GM19025 (cell line): ENCODE measurements around the gene DIAPH3.
A peak's percentile ranks its signal among the peaks of the same experiment; 100 is the strongest.

ENCODE experiments used
- ATAC-seq: cut with Tn5 transposase; IDR thresholded peaks from one replicate; pipeline ENCODE4 v1.9.1; 2021; ENCODE audit warnings: mild to moderate bottlenecking, low read depth, moderate library complexity; ENCODE audit not compliant: unreplicated experiment

The DIAPH3 gene

DNA sequence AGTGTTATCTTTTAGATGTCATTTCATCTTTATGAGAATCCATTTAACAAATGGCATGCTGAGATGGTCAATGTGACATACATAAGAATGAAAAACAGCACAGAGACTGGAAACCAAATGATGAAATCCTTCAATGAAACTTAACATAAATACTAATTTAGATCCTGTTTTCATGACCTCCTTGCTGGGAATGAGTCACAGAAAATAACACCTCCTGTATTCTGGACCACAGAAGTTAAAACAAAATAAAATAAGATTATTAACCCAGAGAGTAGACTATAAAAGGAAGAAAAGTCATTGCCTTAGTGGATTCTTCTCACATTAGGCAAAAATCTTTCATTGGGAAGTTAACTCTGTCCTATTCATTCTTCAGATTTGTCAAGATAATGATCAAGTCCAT lies 1.6 kb downstream of the DIAPH3 start:
- ATAC-seq, result no peak

GRCh38 chr13:60158321-60158801 lies 5.4 kb downstream of the DIAPH3 start:
- ATAC-seq, result peak; percentile 57

DNA sequence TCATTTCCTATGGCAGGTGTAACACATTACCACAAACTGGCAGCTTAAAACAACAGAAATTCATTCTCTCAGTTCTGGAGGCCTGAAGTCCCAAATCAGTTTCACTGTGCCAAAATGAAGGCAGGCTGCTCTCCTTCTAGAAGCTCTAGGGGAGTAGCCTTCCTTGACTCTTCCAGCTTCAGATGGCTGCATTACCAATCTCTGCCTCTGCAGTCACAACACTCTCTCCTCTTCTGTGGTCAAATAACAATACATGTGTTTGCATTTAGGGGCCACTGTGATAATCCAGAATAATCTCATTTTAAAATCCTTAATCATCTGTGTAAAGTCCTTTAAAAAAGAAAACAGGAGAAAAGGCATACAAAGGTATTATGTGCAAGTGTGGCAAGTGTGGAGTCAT lies 7.8 kb downstream of the DIAPH3 start:
- ATAC-seq, result no peak

DNA sequence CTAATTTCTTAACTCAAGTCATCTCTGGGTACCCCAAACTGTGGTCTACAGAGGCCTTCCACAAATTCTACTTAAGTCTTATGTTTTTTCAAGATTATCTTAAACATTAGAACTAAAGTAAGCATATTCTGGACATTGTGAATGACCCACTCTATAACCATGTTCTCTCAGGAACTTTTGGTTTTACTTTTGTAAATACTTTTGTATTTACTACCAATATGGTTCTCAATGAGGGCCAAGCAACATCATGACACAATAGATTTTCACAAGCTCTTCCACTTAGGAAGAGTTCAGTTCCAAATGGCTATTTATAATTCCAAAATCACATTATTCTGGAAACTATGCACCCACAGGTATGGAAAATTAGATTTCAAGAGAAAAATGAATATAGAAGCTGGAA lies 10.8 kb downstream of the DIAPH3 start:
- peak; percentile 45 for ATAC-seq

GRCh38 chr13:60152114-60152513 lies 11.6 kb downstream of the DIAPH3 start:
- no peak for ATAC-seq

DNA sequence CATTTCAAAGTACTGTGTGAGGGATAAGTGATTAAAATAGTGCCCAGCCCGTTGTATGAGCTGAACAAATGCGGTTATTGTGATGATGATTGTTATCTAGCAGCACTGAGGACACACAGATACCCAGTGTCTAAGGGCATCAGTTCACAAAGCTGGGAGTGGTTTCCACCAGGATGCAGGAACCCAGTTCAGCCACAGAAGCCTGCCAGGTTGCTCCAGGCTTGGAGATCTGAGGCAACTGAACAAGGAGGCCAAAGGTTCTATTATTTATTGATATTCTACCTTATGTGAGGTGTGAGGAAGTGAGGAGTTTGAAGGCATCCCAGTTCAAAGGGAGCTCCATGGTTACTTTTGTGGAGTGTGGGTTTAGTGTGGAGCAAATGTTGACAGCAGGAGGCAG lies 13.2 kb downstream of the DIAPH3 start:
- no peak for ATAC-seq

DNA sequence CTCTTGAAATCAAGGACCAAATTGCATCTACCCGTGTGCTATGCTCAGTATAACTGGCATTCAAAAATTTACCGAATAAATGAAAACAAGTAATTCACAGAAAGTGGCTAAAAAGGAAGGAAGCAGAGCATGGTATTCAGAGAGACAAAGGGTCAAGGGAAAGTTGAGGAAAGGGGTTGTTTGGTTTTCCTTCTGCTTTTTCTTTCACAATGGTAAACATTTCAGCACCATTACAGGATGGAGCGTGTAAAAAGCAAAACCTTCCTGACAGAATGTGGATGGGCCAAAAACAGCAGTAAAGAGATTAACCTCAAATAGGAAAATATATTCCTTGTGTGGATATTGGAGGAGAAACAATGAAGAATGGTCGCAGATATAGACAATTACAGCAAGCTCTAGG lies 14.8 kb downstream of the DIAPH3 start:
- ATAC-seq, result no peak

DNA sequence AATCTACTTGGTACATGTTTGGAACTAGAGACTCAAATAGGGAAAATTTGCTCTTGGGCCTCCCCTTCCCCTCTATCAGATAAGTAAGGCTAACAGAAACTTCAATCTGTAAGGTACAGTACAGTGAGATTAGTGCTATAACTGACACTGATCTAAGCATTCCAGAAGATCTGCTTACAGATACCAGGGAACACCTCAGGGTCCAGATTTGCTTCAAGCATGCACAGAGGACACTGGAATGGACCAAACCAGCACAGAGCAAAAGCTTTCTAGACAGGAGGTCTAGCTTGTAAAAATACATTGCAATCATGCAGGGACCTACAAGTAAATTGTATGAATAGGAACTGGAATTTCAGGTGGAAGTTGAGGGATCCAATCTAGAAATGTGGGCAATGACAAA lies 16.4 kb downstream of the DIAPH3 start:
- ATAC-seq, result no peak

DNA sequence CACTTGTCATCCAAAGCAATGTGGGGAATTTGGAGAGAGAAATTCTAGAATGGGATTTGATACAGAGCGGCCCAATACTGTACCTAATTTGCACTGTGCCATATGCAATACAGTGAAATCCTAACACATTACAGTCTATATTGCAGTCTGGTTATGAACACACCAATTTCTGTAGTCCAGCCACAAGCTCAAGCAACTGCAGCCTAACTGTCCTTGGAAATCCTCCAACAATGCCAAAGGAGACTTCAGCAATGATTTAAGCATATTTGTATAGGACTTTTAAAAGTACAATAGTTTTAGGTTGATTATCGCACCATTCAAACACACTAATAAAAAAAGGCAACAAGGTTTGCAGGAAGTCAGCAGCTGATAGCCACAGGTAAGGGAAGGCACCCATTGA lies 17.3 kb downstream of the DIAPH3 start:
- no peak for ATAC-seq

DNA sequence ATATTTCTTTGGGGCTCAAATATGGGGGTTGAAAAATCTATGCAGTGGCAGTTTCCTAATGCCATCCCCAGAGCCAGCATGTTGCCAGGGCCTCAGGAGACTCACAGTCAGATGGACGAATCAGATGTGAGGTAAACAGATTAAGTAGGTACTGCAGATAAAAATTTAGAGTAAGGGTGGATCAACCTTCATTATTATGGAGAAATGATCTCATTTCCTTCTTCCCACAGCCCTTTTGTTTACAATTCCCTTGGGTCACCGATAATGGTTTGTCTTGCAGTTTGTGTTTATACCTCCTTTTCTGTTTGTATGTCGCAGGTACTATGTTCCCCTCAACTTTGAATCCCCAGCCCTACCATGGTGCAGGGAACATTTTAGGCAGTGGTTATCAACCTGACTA lies 20.0 kb downstream of the DIAPH3 start:
- no peak for ATAC-seq

DNA sequence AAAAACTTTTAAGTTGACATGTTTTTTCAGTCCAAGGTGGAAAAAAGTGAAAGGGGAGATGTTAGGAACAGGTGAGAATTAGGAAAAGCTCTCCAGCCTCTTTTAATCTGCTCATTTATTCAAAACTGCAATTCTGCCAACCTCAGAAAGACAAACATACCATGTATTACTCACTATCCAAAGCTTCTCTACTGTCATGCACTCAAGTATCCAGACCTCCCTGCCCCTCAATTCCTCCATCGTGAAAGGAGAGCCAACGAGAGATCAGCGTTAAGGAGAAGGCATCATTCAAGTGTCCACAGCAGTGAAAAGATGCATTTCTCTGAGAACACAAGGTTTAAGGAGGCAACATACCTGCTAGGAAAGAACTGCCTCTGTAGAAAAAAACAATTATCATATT lies 24.5 kb downstream of the DIAPH3 start:
- ATAC-seq, result no peak

GRCh38 chr13:60138674-60139073 lies 25.1 kb downstream of the DIAPH3 start:
- ATAC-seq, result no peak

DNA sequence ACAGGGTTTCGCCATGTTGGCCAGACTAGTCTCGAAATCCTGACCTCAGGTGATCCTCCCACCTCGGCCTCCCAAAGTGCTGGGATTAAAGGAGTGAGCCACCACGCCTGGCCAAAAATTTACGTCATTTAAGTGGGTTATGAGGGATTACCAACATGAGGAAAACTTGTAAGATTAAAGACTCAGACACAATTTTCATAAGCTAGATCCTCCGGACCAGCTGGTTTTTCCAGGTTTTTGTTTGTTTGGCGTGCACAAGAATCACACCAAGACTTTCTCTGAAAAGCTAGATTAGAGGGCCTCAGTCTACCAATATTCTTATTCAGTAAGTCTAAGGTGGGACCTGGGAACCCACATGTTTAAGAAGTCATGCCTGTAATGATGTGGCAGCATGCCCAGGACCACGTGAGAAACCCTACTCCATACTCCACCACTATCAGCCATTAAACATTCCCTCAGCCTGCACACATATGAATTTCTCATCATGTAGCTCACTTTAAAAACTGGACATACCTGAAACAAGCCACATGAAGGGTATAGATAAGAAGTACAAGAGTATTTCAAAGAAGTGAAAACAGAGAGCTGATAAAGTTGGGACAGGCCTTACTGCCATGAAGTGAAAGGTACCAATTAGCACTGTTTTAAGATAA lies 25.7 kb downstream of the DIAPH3 start:
- ATAC-seq, result no peak

GRCh38 chr13:60135344-60135743 lies 28.4 kb downstream of the DIAPH3 start:
- ATAC-seq, result no peak

GRCh38 chr13:60134376-60134775 lies 29.4 kb downstream of the DIAPH3 start:
- ATAC-seq, result no peak

GRCh38 chr13:60121337-60121687 lies 42.4 kb downstream of the DIAPH3 start:
- no peak for ATAC-seq

DNA sequence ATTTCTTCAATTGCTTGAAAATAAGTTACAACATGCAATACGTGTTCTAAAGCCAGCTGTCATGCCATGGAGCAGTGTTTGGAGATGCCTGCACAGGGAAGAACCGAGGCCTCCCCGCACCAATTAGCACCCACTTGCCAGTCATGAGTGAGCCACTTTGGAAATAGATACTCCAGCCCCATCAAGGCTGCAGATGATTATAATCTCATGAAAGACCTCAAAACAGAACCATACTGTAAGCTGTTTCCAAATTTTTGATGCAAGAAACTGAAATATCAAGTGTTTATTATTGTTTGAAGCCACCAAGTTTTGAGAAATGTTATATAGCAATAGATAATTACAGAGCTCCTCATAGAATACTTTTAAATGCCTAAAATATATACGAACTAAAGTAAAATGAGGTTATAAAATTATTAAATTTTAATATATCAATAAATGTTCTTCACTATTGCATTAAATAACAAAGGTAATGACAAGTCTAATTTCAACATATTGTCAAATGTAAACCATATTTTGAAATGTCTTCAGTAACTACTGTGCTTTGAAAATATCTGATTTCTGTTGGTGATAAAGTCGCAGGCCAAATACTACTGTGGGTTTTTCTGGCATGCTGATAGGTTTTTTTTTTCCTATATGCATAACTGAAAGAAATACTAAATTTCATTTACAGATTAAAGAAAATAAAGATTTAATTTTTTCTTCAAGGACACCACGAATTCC lies 43.0 kb downstream of the DIAPH3 start:
- ATAC-seq, result no peak

DNA sequence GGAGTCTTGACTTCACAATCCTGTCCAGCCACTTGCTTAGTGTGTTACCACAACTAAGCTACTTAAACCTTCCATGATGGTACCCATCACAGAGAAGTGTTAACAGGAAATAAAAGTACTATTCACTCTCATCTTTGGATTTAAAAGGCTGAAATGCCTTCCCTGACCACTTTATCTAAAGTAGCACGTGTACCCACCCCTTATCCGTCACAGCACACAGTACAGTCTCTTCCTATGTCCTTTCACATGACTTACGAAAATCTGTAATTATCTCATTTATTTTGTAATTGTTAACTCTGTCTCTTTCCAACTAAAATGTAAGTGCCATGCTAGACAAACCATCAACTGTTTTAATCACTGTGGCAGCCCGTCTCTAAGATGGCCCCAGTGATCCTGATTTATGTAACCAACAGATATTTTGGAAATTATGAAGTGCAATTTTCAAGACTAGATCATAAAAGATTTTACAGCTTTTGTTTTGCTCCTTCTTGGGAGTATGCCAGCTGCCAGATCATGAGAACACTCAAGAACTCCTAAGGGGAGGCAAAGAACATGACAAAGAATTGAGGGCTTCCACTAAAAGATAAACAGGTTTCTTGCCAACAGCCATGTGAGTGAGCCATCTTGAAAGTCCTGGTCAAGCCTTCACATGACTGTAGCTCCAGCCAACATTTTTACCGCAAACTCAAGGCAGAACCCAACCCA lies 44.9 kb downstream of the DIAPH3 start:
- no peak for ATAC-seq

- ATAC-seq, result no peak
Observed at GRCh38 chr13:60114499-60115028, 49.2 kb downstream of the DIAPH3 start.

DNA sequence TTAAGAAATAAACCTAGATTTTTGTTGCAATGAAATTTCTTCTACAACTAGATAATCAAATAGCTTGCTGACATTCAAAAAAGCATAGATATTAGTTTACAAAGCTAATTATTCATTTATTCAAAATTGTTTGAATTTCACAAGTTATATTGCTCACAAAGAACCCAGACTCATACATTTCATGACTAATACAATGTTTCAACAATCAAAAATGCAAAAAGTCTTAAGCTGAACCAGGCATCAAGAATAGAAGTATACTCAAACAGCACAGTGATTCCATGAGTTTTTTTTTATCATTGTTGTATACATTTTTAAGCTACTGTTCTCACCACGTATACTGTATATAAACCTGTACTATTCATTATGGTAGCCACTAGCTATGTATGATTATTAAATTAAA lies 51.0 kb downstream of the DIAPH3 start:
- no peak for ATAC-seq

GRCh38 chr13:60111691-60112090 lies 52.0 kb downstream of the DIAPH3 start:
- no peak for ATAC-seq
